IMR-90 (cell line): ENCODE data around the gene ANKRD42. TPM values are rescaled to one million over a fixed set of nuclear protein-coding genes. Genes with fewer than 3 reads are reported as not detected.
A peak's percentile ranks its signal among the peaks of the same experiment; 100 is the strongest.

Source experiments
- ATAC-seq: fragments of 200-7000 bp; cut with Tn5 transposase; 2 replicates; pipeline ENCODE4 v1.9.1; 2020; ENCODE audit warnings: low read depth, mild to moderate bottlenecking, moderate library complexity
- BruUV-seq: library from RNA; stranded (reverse); fragments of 400-500 nt; replicated peaks from 2 replicates; lab custom pipeline; 2021; lab: Mats Ljungman, UMichigan
- CTCF ChIA-PET: fragments of 300-600 bp; formaldehyde crosslinking; extraction: SDS; loops from one replicate; lab custom pipeline; 2021; ENCODE audit warnings: antibody characterized with exemption; lab: Yijun Ruan, JAX
- POLR2A ChIA-PET: fragments of 300-600 bp; sonication (Branson Sonifier 250); formaldehyde crosslinking; loops from one replicate; lab custom pipeline; 2022; ENCODE audit warnings: antibody characterized with exemption; ENCODE audit not compliant: unreplicated experiment; lab: Charles Lee
- DNase-seq: peaks from one replicate; pipeline ENCODE4 v3.0.0; 2013
- H2AFZ ChIP-seq: replicated peaks from 2 replicates; pipeline ENCODE3; 2013; ENCODE audit warnings: low read length, mild to moderate bottlenecking; ENCODE audit not compliant: poor library complexity
- H2AK5ac ChIP-seq: 2 replicates; pipeline ENCODE4 v1.6.1; 2013; ENCODE audit warnings: low read depth, low read length, inconsistent platforms
- H2AK9ac ChIP-seq: replicated peaks from 2 replicates; pipeline ENCODE3; 2013; ENCODE audit warnings: mild to moderate bottlenecking, low read depth, low read length, moderate library complexity; ENCODE audit not compliant: poor library complexity
- H2BK120ac ChIP-seq: 2 replicates; pipeline ENCODE4 v1.6.1; 2013; ENCODE audit warnings: low read depth, low read length, inconsistent platforms
- H2BK15ac ChIP-seq: 3 replicates; pipeline ENCODE4 v1.6.1; 2013; ENCODE audit warnings: low read depth, low read length, inconsistent platforms
- H2BK20ac ChIP-seq: 2 replicates; pipeline ENCODE4 v1.6.1; 2013; ENCODE audit warnings: low read depth, mild to moderate bottlenecking, inconsistent platforms, low read length, moderate library complexity
- H2BK5ac ChIP-seq: 2 replicates; pipeline ENCODE4 v1.6.1; 2013; ENCODE audit warnings: mild to moderate bottlenecking, low read depth, low read length, inconsistent platforms; ENCODE audit not compliant: poor library complexity, severe bottlenecking
- H3K14ac ChIP-seq: replicated peaks from 2 replicates; pipeline ENCODE4 v1.6.1; 2013; ENCODE audit warnings: low read depth, low read length, inconsistent platforms
- H3K18ac ChIP-seq: 2 replicates; pipeline ENCODE4 v1.6.1; 2013; ENCODE audit warnings: low read depth, low read length, control low read depth
- H3K23ac ChIP-seq: 2 replicates; pipeline ENCODE4 v1.6.1; 2013; ENCODE audit warnings: low read depth, low read length, inconsistent platforms
- H3K27ac ChIP-seq: 2 replicates; pipeline ENCODE4 v1.5.1; 2013; ENCODE audit warnings: mild to moderate bottlenecking, control low read depth, low read length; ENCODE audit not compliant: insufficient read depth
- H3K27me3 ChIP-seq: 2 replicates; pipeline ENCODE4 v1.6.1; 2013; ENCODE audit warnings: low read length; ENCODE audit not compliant: control insufficient read depth, insufficient read depth
- H3K36me3 ChIP-seq: 2 replicates; pipeline ENCODE4 v1.6.1; 2013; ENCODE audit warnings: low read length, mixed read lengths; ENCODE audit not compliant: control insufficient read depth, insufficient read depth
- H3K4ac ChIP-seq: 2 replicates; pipeline ENCODE4 v1.6.1; 2013; ENCODE audit warnings: low read depth, low read length, inconsistent platforms
- H3K4me1 ChIP-seq: 2 replicates; pipeline ENCODE4 v1.6.1; 2013; ENCODE audit warnings: low read length, mixed read lengths; ENCODE audit not compliant: control insufficient read depth, insufficient read depth
- H3K4me2 ChIP-seq: 2 replicates; pipeline ENCODE4 v1.6.1; 2013; ENCODE audit warnings: low read depth, mild to moderate bottlenecking, control low read depth, low read length, moderate library complexity
- H3K4me3 ChIP-seq: 2 replicates; pipeline ENCODE4 v1.5.1; 2013; ENCODE audit warnings: low read depth, mild to moderate bottlenecking, control low read depth, low read length, moderate library complexity; ENCODE audit not compliant: insufficient read depth
- H3K56ac ChIP-seq: 2 replicates; pipeline ENCODE4 v1.6.1; 2013; ENCODE audit warnings: low read length, inconsistent platforms; ENCODE audit not compliant: insufficient read depth; ENCODE audit errors: extremely low read depth
- H3K79me1 ChIP-seq, 2 experiments: 2 replicates each; pipeline ENCODE4 v1.6.1; 2013; ENCODE audit warnings: low read length in 2 of 2, inconsistent platforms in 1 of 2, low read depth in 1 of 2
- H3K9ac ChIP-seq: 2 replicates; pipeline ENCODE4 v1.6.1; 2013; ENCODE audit warnings: low read depth, low read length, control low read depth
- H3K9me1 ChIP-seq: 2 replicates; pipeline ENCODE4 v1.6.1; 2013; ENCODE audit warnings: low read length, inconsistent platforms; ENCODE audit not compliant: insufficient read depth
- H3K9me3 ChIP-seq: 2 replicates; pipeline ENCODE4 v1.6.1; 2013; ENCODE audit warnings: low read length; ENCODE audit not compliant: control insufficient read depth, insufficient read depth
- H4K20me1 ChIP-seq: 2 replicates; pipeline ENCODE4 v1.6.1; 2013; ENCODE audit warnings: low read length, inconsistent platforms; ENCODE audit not compliant: insufficient read depth
- H4K5ac ChIP-seq: 2 replicates; pipeline ENCODE4 v1.6.1; 2013; ENCODE audit warnings: mild to moderate bottlenecking, low read depth, low read length, control low read depth
- H4K8ac ChIP-seq, 2 experiments: 2 replicates each; pipeline ENCODE4 v1.6.1; 2013; ENCODE audit warnings: low read depth in 2 of 2, low read length in 2 of 2, control low read depth in 1 of 2, inconsistent platforms in 1 of 2
- H4K91ac ChIP-seq: 2 replicates; pipeline ENCODE4 v1.6.1; 2013; ENCODE audit warnings: low read depth, low read length, inconsistent platforms; ENCODE audit not compliant: insufficient read depth
- BHLHE40 ChIP-seq: fragments of 150-350 bp; IDR thresholded peaks from 2 replicates; pipeline ENCODE4 v1.6.1; 2016; ENCODE audit warnings: mild to moderate bottlenecking, low read depth, low read length
- CEBPB ChIP-seq: IDR thresholded peaks from 2 replicates; pipeline ENCODE4 v1.6.1; 2012; ENCODE audit warnings: low read depth, low read length, improper control_type of control experiment
- FOS ChIP-seq: fragments of 150-350 bp; IDR thresholded peaks from 2 replicates; pipeline ENCODE4 v1.6.1; 2016; ENCODE audit warnings: low read depth, low read length
- MAFK ChIP-seq: IDR thresholded peaks from 2 replicates; pipeline ENCODE4 v1.6.1; 2012; ENCODE audit warnings: low read depth, low read length, improper control_type of control experiment
- MAZ ChIP-seq: IDR thresholded peaks from 2 replicates; pipeline ENCODE4 v1.6.1; 2012; ENCODE audit warnings: low read depth, mild to moderate bottlenecking, low read length, improper control_type of control experiment, moderate library complexity, borderline replicate concordance
- MXI1 ChIP-seq: IDR thresholded peaks from 2 replicates; pipeline ENCODE4 v1.6.1; 2012; ENCODE audit warnings: low read depth, mild to moderate bottlenecking, low read length, moderate library complexity, borderline replicate concordance
- NFE2L2 ChIP-seq: fragments of 150-350 bp; IDR thresholded peaks from 2 replicates; pipeline ENCODE4 v1.6.1; 2016; ENCODE audit warnings: low read depth, mild to moderate bottlenecking, low read length
- POLR2A ChIP-seq: IDR thresholded peaks from 2 replicates; pipeline ENCODE4 v1.6.1; 2012; ENCODE audit warnings: mild to moderate bottlenecking, low read depth, low read length
- RAD21 ChIP-seq: IDR thresholded peaks from 2 replicates; pipeline ENCODE4 v1.6.1; 2012; ENCODE audit warnings: low read length, improper control_type of control experiment
- RCOR1 ChIP-seq: IDR thresholded peaks from 2 replicates; pipeline ENCODE4 v1.6.1; 2012; ENCODE audit warnings: mild to moderate bottlenecking, low read length, improper control_type of control experiment; ENCODE audit not compliant: insufficient replicate concordance
- SMC3 ChIP-seq: fragments of 150-350 bp; IDR thresholded peaks from 2 replicates; pipeline ENCODE4 v1.6.1; 2016; ENCODE audit warnings: low read depth, mild to moderate bottlenecking, antibody characterized with exemption, low read length, moderate library complexity
- USF2 ChIP-seq: fragments of 150-350 bp; IDR thresholded peaks from 2 replicates; pipeline ENCODE4 v1.6.1; 2017; ENCODE audit warnings: mild to moderate bottlenecking, antibody characterized with exemption, low read length, low read depth
- dilution Hi-C: fragments of 300-500 bp; cut with HindIII; formaldehyde crosslinking; loops from one replicate; pipeline ENCODE4 v1.14.3; 2018; ENCODE audit warnings: low sequenced_read_pairs; ENCODE audit not compliant: unreplicated experiment
- in situ Hi-C: fragments of 300-500 bp; cut with MboI; formaldehyde crosslinking; loops from 3 replicates; pipeline ENCODE4 v1.14.3; 2019; ENCODE audit warnings: low sequenced_read_pairs, inconsistent platforms, mixed read lengths
- intact Hi-C: fragments of 100-400 bp; cut with micrococcal nuclease; formaldehyde crosslinking; loops from 2 replicates; pipeline ENCODE4 v1.10.0; 2022
- polyA plus RNA-seq, 3 experiments: library from polyadenylated mRNA; depleted of rRNA; stranded (reverse); fragments of >200 nt; gene quantifications; 2 replicates each; pipeline ENCODE4 v1.2.3, GENCODE V29; 2012; ENCODE audit warnings: low replicate concordance in 1 of 3
- total RNA-seq: library from RNA; depleted of rRNA; stranded (reverse); fragments of >200 nt; gene quantifications from 2 replicates; pipeline ENCODE4 v1.2.3, GENCODE V29; 2012

Gene ANKRD42
- total and polyA plus RNA-seq, 2 of the 4 experiments (the other 2 are of a cell fraction), result 5.2 to 5.6 TPM

- Histone ChIP-seq H2BK20ac (no peak overlapping the region), H3K9ac (no peak overlapping the region), H2AK9ac (no peak overlapping the region), H2BK15ac (no peak overlapping the region), H3K14ac (no peak overlapping the region), H3K27me3 (no peaks in the 10 kb centered on the region), H4K8ac (no peak overlapping the region), H4K20me1 (0 out of 2 replicates have a peak, but pooled peaks cover 3% of the 10 kb centered on the region), H2AK5ac (no peak overlapping the region), H3K9me3 (no peaks in the 10 kb centered on the region), H3K79me1 (peaks cover 18 to 24% of the 10 kb centered on the region in 2 experiments; a peak in 3 of 4 replicates), H2AFZ (no peak overlapping the region), H3K36me3 (peaks cover 9% of the 10 kb centered on the region), H3K56ac (no peak overlapping the region), H3K4me3 (no peak overlapping the region), H2BK5ac (peak overlapping the region; percentile 86), H3K27ac (no peak overlapping the region), H4K91ac (no peak overlapping the region), H4K5ac (no peak overlapping the region), H3K4me2 (peak overlapping the region; percentile 70), H3K23ac (no peak overlapping the region), H3K4ac (no peak overlapping the region), H3K9me1 (peaks cover 3% of the 10 kb centered on the region; the same call in 1 of the 2 replicates), H3K4me1 (peaks cover 4% of the 10 kb centered on the region; the same call in 1 of the 2 replicates), H3K18ac (no peak overlapping the region), H2BK120ac (no peak overlapping the region)
- dilution Hi-C loops, result no loop called here
- DNase-seq (peak; percentile 65), ATAC-seq (peak; percentile 51)
- BruUV-seq, result no TSS peak
- intact Hi-C loops, result no loop called here
- in situ Hi-C loops, result no loop called here
- TF ChIP-seq FOS (no peak), NFE2L2 (no peak), MAZ (no peak), RCOR1 (no peak), BHLHE40 (no peak), SMC3 (no peak), MAFK (no peak), RAD21 (no peak), CEBPB (no peak), POLR2A (no peak), MXI1 (no peak), USF2 (no peak)
- POLR2A ChIA-PET, result no interaction called here
- CTCF ChIA-PET, result interaction anchor here (0.6 kb wide), 2 partner anchors 14 to 146 kb away, joined by 3 to 4 read pairs; no protein-coding TSS in a partner anchor
These were observed 84.8 kb downstream of the ANKRD42 start for GRCh38 chr11:83278351-83278750.
